Peyer's patch (tissue), 4 donors: ENCODE results near the gene FBXL19.

Experiments used
- CTCF ChIP-seq, 6 experiments: fragments of 450-650 bp in 4 of 6; fragments of 200-600 bp in 2 of 6; sonication (generic) in 1 of 6; IDR thresholded peaks; one replicate each; pipeline ENCODE4 v1.5.1; 2017 to 2019; ENCODE audit warnings: antibody characterized with exemption in 6 of 6, mild to moderate bottlenecking in 3 of 6, moderate library complexity in 1 of 6
- POLR2A ChIP-seq, 2 donors: fragments of 450-650 bp; IDR thresholded peaks; one replicate each; pipeline ENCODE4 v1.5.1; 2017; ENCODE audit warnings: antibody characterized with exemption in 2 of 2, mild to moderate bottlenecking in 2 of 2, moderate library complexity in 2 of 2

- TF ChIP-seq POLR2A (IDR thresholded peaks at IDR 0.05) = no peak
- TF ChIP-seq CTCF (IDR thresholded peaks at IDR 0.05) = no peak
Observed at GRCh38 chr16:30914830-30915229, 8.5 kb upstream of the FBXL19 start.
